ENCODE results near the gene MAP1LC3C.

DNA sequence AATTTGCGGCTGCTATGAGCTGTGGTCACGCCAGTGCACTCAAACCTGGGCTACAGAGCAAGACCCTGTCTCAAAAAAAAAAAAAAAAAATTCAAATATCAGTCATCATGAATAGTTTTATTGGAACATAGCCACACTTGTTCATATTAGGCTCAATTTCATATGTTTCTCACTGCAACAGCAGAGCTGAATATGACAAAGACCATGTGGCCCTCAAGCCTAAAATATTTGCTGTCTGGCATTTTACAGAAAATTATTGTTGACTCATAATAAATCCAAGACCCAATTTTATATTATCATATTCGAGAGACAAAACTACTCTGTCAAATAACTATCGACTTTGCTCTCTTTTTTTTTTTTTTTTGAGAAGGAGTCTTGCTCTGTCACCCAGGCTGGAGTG, 30.3 kb downstream of the MAP1LC3C start:
- TF ChIP-seq CTCF (IDR thresholded peaks at IDR 0.05; ENCODE audit: insufficient read depth, low read length) (no peak), REST (IDR thresholded peaks at IDR 0.05; ENCODE audit: insufficient replicate concordance, low read depth) (no peak)
